Large intestine (tissue), 3 donors: ENCODE data around the gene SEMA4D. TPM values are rescaled to one million over a fixed set of nuclear protein-coding genes. Genes with fewer than 3 reads are reported as not detected.
"Not testable (repeated sequence)": the region's sequence is repeated elsewhere in the genome, so short reads cannot be mapped to it uniquely, and the experiment has no call there.

Experiments used
- DNase-seq, 2 donors: peaks; one replicate each; pipeline versions ENCODE4 v3.0.0 to v3.0.0-alpha.2; 2013
- H3K27ac ChIP-seq: one replicate; pipeline ENCODE4 v1.5.1; 2013; ENCODE audit warnings: low read length
- H3K27me3 ChIP-seq: 2 replicates; pipeline ENCODE4 v1.6.1; 2013; ENCODE audit warnings: low read length; ENCODE audit not compliant: control insufficient read depth, insufficient read depth
- H3K36me3 ChIP-seq: 2 replicates; pipeline ENCODE4 v1.6.1; 2013; ENCODE audit warnings: low read length; ENCODE audit not compliant: control insufficient read depth, insufficient read depth
- H3K4me1 ChIP-seq: one replicate; pipeline ENCODE4 v1.6.1; 2013; ENCODE audit warnings: low read length; ENCODE audit not compliant: control insufficient read depth, insufficient read depth
- H3K4me3 ChIP-seq: one replicate; pipeline ENCODE4 v1.5.1; 2013; ENCODE audit warnings: low read length
- H3K9me3 ChIP-seq: one replicate; pipeline ENCODE4 v1.6.1; 2013; ENCODE audit warnings: mild to moderate bottlenecking, low read depth, low read length, moderate library complexity; ENCODE audit not compliant: control insufficient read depth
- WGBS: methylation state at CpG from one replicate; pipeline ENCODE4 v1.1.5; 2013; ENCODE audit warnings: low lambda C conversion rate; ENCODE audit not compliant: insufficient coverage; 5-methylcytosine and 5-hydroxymethylcytosine counted together
- polyA plus RNA-seq: library from polyadenylated mRNA; unstranded; fragments of 120-200 nt; gene quantifications from one replicate; pipeline ENCODE4 v1.2.1, GENCODE V29; 2013

Gene SEMA4D
- polyA plus RNA-seq, 1 donor: 32.8 TPM

- DNase-seq: no peak
- peaks cover 11% of the 10 kb centered on the region for H3K9me3 ChIP-seq
- H3K27ac ChIP-seq: no peak overlapping the region
- WGBS: no CpG with 5 or more reads among the region's 14 CpGs
- peaks cover 3% of the 10 kb centered on the region for H3K4me1 ChIP-seq
- H3K36me3 ChIP-seq: peaks cover 4% of the 10 kb centered on the region
- H3K27me3 ChIP-seq: no peaks in the 10 kb centered on the region
- no peak overlapping the region for H3K4me3 ChIP-seq
Measured at GRCh38 chr9:89372230-89372816, 125.6 kb downstream of the SEMA4D start.

GRCh38 chr9:89371791-89372190 is 126.1 kb downstream of the SEMA4D start:
- not testable (repeated sequence) for H3K36me3 ChIP-seq, H3K27me3 ChIP-seq, H3K4me1 ChIP-seq, H3K27ac ChIP-seq, H3K4me3 ChIP-seq, DNase-seq
- WGBS: no CpG with 5 or more reads among the region's 5 CpGs
- H3K9me3 ChIP-seq: peaks cover 11% of the 10 kb centered on the region

GRCh38 chr9:89370593-89370992 is 127.3 kb downstream of the SEMA4D start:
- DNase-seq: no peak
- Histone ChIP-seq H3K4me1 (peaks cover 3% of the 10 kb centered on the region), H3K27me3 (no peaks in the 10 kb centered on the region), H3K36me3 (no peaks in the 10 kb centered on the region), H3K9me3 (peaks cover 11% of the 10 kb centered on the region), H3K27ac (no peak overlapping the region), H3K4me3 (no peak overlapping the region)
- no CpG with 5 or more reads among the region's 6 CpGs for WGBS

GRCh38 chr9:89368978-89369377 is 128.9 kb downstream of the SEMA4D start:
- Histone ChIP-seq H3K4me3 (no peak overlapping the region), H3K36me3 (no peaks in the 10 kb centered on the region), H3K27me3 (no peaks in the 10 kb centered on the region), H3K4me1 (no peaks in the 10 kb centered on the region), H3K9me3 (peaks cover 11% of the 10 kb centered on the region), H3K27ac (no peak overlapping the region)
- WGBS: no CpG with 5 or more reads among the region's 8 CpGs
- no peak for DNase-seq

GRCh38 chr9:89368550-89368949 is 129.4 kb downstream of the SEMA4D start:
- H3K27ac ChIP-seq: no peak overlapping the region
- no peaks in the 10 kb centered on the region for H3K27me3 ChIP-seq
- H3K4me1 ChIP-seq: no peaks in the 10 kb centered on the region
- no peak overlapping the region for H3K4me3 ChIP-seq
- no CpG with 5 or more reads among the region's 7 CpGs for WGBS
- peaks cover 11% of the 10 kb centered on the region for H3K9me3 ChIP-seq
- H3K36me3 ChIP-seq: no peaks in the 10 kb centered on the region
- DNase-seq: no peak

- no peak for DNase-seq
- no CpG with 5 or more reads among the region's 14 CpGs for WGBS
- Histone ChIP-seq H3K27me3 (no peaks in the 10 kb centered on the region), H3K4me1 (no peaks in the 10 kb centered on the region), H3K36me3 (peaks cover 4% of the 10 kb centered on the region), H3K9me3 (peaks cover 11% of the 10 kb centered on the region), H3K27ac (no peak overlapping the region), H3K4me3 (no peak overlapping the region)
Measured at GRCh38 chr9:89367726-89368437, 130.0 kb downstream of the SEMA4D start.

- no CpG with 5 or more reads among the region's 4 CpGs for WGBS
Measured at GRCh38 chr9:89367281-89367680, 130.6 kb downstream of the SEMA4D start.

GRCh38 chr9:89366711-89367110 is 131.2 kb downstream of the SEMA4D start:
- no peak for DNase-seq
- Histone ChIP-seq H3K4me1 (no peaks in the 10 kb centered on the region), H3K27ac (no peak overlapping the region), H3K4me3 (no peak overlapping the region), H3K36me3 (peaks cover 14% of the 10 kb centered on the region), H3K27me3 (no peaks in the 10 kb centered on the region), H3K9me3 (peaks cover 11% of the 10 kb centered on the region)
- WGBS: 100% methylated on average over 1 of the region's 3 CpGs

More at GRCh38 chr9:89367281-89367680, 130.6 kb downstream of the SEMA4D start:
- H3K9me3 ChIP-seq: peaks cover 11% of the 10 kb centered on the region
- no peak overlapping the region for H3K4me3 ChIP-seq
- no peaks in the 10 kb centered on the region for H3K4me1 ChIP-seq
- DNase-seq: no peak
- peaks cover 8% of the 10 kb centered on the region for H3K36me3 ChIP-seq
- no peak overlapping the region for H3K27ac ChIP-seq
- H3K27me3 ChIP-seq: no peaks in the 10 kb centered on the region

GRCh38 chr9:89365532-89365912 is 132.4 kb downstream of the SEMA4D start:
- WGBS: no CpG with 5 or more reads among the region's 2 CpGs
- Histone ChIP-seq H3K4me3 (no peak overlapping the region), H3K4me1 (no peaks in the 10 kb centered on the region), H3K36me3 (peaks cover 26% of the 10 kb centered on the region), H3K27me3 (no peaks in the 10 kb centered on the region), H3K9me3 (peaks cover 5% of the 10 kb centered on the region), H3K27ac (no peak overlapping the region)
- no peak for DNase-seq

GRCh38 chr9:89364666-89365531 is 133.0 kb downstream of the SEMA4D start:
- H3K36me3 ChIP-seq: peaks cover 32% of the 10 kb centered on the region
- H3K27ac ChIP-seq: no peak overlapping the region
- H3K27me3 ChIP-seq: no peaks in the 10 kb centered on the region
- no peak overlapping the region for H3K4me3 ChIP-seq
- H3K9me3 ChIP-seq: no peaks in the 10 kb centered on the region
- no CpG with 5 or more reads among the region's 17 CpGs for WGBS
- H3K4me1 ChIP-seq: no peaks in the 10 kb centered on the region
- DNase-seq: no peak
